IMR-90 (cell line): ENCODE results near the gene TCERG1L.

ENCODE experiments used
- BHLHE40 ChIP-seq: fragments of 150-350 bp; IDR thresholded peaks from 2 replicates; pipeline ENCODE4 v1.6.1; 2016; ENCODE audit warnings: mild to moderate bottlenecking, low read depth, low read length
- CEBPB ChIP-seq: IDR thresholded peaks from 2 replicates; pipeline ENCODE4 v1.6.1; 2012; ENCODE audit warnings: low read depth, low read length, improper control_type of control experiment
- CHD1 ChIP-seq: IDR thresholded peaks from 2 replicates; pipeline ENCODE4 v1.6.1; 2012; ENCODE audit warnings: low read depth, low read length, improper control_type of control experiment
- FOS ChIP-seq: fragments of 150-350 bp; IDR thresholded peaks from 2 replicates; pipeline ENCODE4 v1.6.1; 2016; ENCODE audit warnings: low read depth, low read length
- MAFK ChIP-seq: IDR thresholded peaks from 2 replicates; pipeline ENCODE4 v1.6.1; 2012; ENCODE audit warnings: low read depth, low read length, improper control_type of control experiment
- MAZ ChIP-seq: IDR thresholded peaks from 2 replicates; pipeline ENCODE4 v1.6.1; 2012; ENCODE audit warnings: low read depth, mild to moderate bottlenecking, low read length, improper control_type of control experiment, moderate library complexity, borderline replicate concordance
- MXI1 ChIP-seq: IDR thresholded peaks from 2 replicates; pipeline ENCODE4 v1.6.1; 2012; ENCODE audit warnings: low read depth, mild to moderate bottlenecking, low read length, moderate library complexity, borderline replicate concordance
- NFE2L2 ChIP-seq: fragments of 150-350 bp; IDR thresholded peaks from 2 replicates; pipeline ENCODE4 v1.6.1; 2016; ENCODE audit warnings: low read depth, mild to moderate bottlenecking, low read length
- POLR2A ChIP-seq: IDR thresholded peaks from 2 replicates; pipeline ENCODE4 v1.6.1; 2012; ENCODE audit warnings: mild to moderate bottlenecking, low read depth, low read length
- RAD21 ChIP-seq: IDR thresholded peaks from 2 replicates; pipeline ENCODE4 v1.6.1; 2012; ENCODE audit warnings: low read length, improper control_type of control experiment
- SMC3 ChIP-seq: fragments of 150-350 bp; IDR thresholded peaks from 2 replicates; pipeline ENCODE4 v1.6.1; 2016; ENCODE audit warnings: low read depth, mild to moderate bottlenecking, antibody characterized with exemption, low read length, moderate library complexity
- TF ChIP-seq, protein P1 (sequence below): conservative IDR thresholded peaks from 2 replicates; pipeline ENCODE4 v1.5.1; 2012; ENCODE audit warnings: mild to moderate bottlenecking, low read depth, low read length, improper control_type of control experiment
- TF ChIP-seq, protein P2 (sequence below): fragments of 150-350 bp; IDR thresholded peaks from 2 replicates; pipeline ENCODE4 v1.6.1; 2017; ENCODE audit warnings: mild to moderate bottlenecking, antibody characterized with exemption, low read length, low read depth
- TF ChIP-seq, protein P3 (sequence below): fragments of 150-350 bp; IDR thresholded peaks from 2 replicates; pipeline ENCODE4 v1.6.1; 2016; ENCODE audit warnings: low read depth, mild to moderate bottlenecking, low read length, moderate library complexity, borderline replicate concordance

DNA sequence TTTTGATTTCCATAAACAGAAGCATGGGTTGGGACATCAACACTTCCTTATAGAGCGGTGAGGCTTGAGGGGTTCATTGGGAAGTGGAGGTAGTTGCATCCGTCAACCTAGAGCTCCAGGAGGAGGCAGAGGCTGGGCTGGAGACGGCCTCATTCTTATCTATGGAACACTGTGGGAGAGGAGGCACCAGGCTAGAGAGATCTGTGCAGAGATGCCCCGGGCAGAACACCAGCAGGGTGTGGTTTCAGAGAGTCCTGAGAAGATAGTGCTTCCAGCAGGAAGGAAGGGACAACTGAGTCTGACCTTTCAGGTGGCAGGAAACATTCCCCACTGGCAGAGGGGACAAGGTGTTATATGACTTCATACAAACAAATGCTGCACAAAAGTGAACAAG lies 56.7 kb downstream of the TCERG1L start:
- TF ChIP-seq, protein P1, sequence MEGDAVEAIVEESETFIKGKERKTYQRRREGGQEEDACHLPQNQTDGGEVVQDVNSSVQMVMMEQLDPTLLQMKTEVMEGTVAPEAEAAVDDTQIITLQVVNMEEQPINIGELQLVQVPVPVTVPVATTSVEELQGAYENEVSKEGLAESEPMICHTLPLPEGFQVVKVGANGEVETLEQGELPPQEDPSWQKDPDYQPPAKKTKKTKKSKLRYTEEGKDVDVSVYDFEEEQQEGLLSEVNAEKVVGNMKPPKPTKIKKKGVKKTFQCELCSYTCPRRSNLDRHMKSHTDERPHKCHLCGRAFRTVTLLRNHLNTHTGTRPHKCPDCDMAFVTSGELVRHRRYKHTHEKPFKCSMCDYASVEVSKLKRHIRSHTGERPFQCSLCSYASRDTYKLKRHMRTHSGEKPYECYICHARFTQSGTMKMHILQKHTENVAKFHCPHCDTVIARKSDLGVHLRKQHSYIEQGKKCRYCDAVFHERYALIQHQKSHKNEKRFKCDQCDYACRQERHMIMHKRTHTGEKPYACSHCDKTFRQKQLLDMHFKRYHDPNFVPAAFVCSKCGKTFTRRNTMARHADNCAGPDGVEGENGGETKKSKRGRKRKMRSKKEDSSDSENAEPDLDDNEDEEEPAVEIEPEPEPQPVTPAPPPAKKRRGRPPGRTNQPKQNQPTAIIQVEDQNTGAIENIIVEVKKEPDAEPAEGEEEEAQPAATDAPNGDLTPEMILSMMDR, result no peak
- TF ChIP-seq MAZ (no peak), POLR2A (no peak), SMC3 (no peak), MAFK (no peak), RAD21 (no peak), CHD1 (no peak), CEBPB (no peak), FOS (no peak), MXI1 (no peak), BHLHE40 (no peak), NFE2L2 (no peak)
- TF ChIP-seq, protein P2, sequence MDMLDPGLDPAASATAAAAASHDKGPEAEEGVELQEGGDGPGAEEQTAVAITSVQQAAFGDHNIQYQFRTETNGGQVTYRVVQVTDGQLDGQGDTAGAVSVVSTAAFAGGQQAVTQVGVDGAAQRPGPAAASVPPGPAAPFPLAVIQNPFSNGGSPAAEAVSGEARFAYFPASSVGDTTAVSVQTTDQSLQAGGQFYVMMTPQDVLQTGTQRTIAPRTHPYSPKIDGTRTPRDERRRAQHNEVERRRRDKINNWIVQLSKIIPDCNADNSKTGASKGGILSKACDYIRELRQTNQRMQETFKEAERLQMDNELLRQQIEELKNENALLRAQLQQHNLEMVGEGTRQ, result no peak
- TF ChIP-seq, protein P3, sequence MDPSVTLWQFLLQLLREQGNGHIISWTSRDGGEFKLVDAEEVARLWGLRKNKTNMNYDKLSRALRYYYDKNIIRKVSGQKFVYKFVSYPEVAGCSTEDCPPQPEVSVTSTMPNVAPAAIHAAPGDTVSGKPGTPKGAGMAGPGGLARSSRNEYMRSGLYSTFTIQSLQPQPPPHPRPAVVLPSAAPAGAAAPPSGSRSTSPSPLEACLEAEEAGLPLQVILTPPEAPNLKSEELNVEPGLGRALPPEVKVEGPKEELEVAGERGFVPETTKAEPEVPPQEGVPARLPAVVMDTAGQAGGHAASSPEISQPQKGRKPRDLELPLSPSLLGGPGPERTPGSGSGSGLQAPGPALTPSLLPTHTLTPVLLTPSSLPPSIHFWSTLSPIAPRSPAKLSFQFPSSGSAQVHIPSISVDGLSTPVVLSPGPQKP, result no peak
